Endothelial cell of umbilical vein (primary cell): ENCODE measurements around the gene NATD1. TPM values are rescaled to one million over a fixed set of nuclear protein-coding genes. Genes with fewer than 3 reads are reported as not detected.

Experiments used
- BruUV-seq: library from RNA; stranded (reverse); fragments of 400-500 nt; replicated peaks from 2 replicates; lab custom pipeline; 2021; lab: Mats Ljungman, UMichigan
- CTCF ChIA-PET: fragments of 300-600, 350-600 bp; sonication (Branson Sonifier 250); formaldehyde crosslinking; loops from one replicate; lab custom pipeline; 2021; ENCODE audit warnings: antibody characterized with exemption, inconsistent platforms; lab: Charles Lee
- POLR2A ChIA-PET: fragments of 300-600, 350-600 bp; sonication (Branson Sonifier 250); formaldehyde crosslinking; loops from one replicate; lab custom pipeline; 2021; ENCODE audit warnings: antibody characterized with exemption, inconsistent platforms; lab: Charles Lee
- DNase-seq: peaks from one replicate; pipeline ENCODE4 v3.0.0-alpha.2; 2011; ENCODE audit warnings: low read depth, low spot score
- FAIRE-seq: peaks from 2 replicates; lab custom pipeline; 2011; peaks lifted over from hg19 to GRCh38; lab: Jason Lieb, UNC
- H2AFZ ChIP-seq: 2 replicates; pipeline ENCODE4 v1.6.0; 2012; ENCODE audit warnings: low read depth, low read length, control low read depth, inconsistent platforms
- H3K27ac ChIP-seq: 2 replicates; pipeline ENCODE4 v1.5.1; 2011; ENCODE audit warnings: low read depth, mild to moderate bottlenecking, control low read depth, low read length, moderate library complexity; ENCODE audit not compliant: insufficient read depth
- H3K27me3 ChIP-seq, 2 experiments: 2 replicates each; pipeline versions ENCODE4 v1.6.0 to v1.6.1; 2011; ENCODE audit warnings: low read length in 2 of 2, mixed read lengths in 1 of 2; ENCODE audit not compliant: control insufficient read depth in 2 of 2, insufficient read depth in 2 of 2
- H3K36me3 ChIP-seq, 2 experiments: 2 replicates in 1 of 2; 3 replicates in 1 of 2; pipeline ENCODE4 v1.5.1; 2011; ENCODE audit warnings: low read length in 2 of 2, mild to moderate bottlenecking in 1 of 2, moderate library complexity in 1 of 2; ENCODE audit not compliant: control insufficient read depth in 2 of 2, insufficient read depth in 2 of 2; ENCODE audit errors: extremely low read depth in 1 of 2
- H3K4me1 ChIP-seq: 3 replicates; pipeline ENCODE4 v1.5.1; 2011; ENCODE audit warnings: mild to moderate bottlenecking, low read length; ENCODE audit not compliant: control insufficient read depth, insufficient read depth; ENCODE audit errors: extremely low read depth
- H3K4me2 ChIP-seq: 2 replicates; pipeline ENCODE4 v1.6.1; 2011; ENCODE audit warnings: low read length, control low read depth, mixed read lengths; ENCODE audit not compliant: insufficient read depth
- H3K4me3 ChIP-seq, 3 experiments: fragments of 200-600 bp in 1 of 3; sonication (generic), shearing (Covaris generic) in 1 of 3; replicated peaks in 1 of 3; 2 replicates each; pipeline ENCODE4 v1.5.1; 2011 to 2016; ENCODE audit warnings: control low read depth in 3 of 3, low read length in 3 of 3, mild to moderate bottlenecking in 2 of 3, inconsistent platforms in 1 of 3, low read depth in 1 of 3, moderate library complexity in 1 of 3; ENCODE audit not compliant: insufficient read depth in 1 of 3
- H3K79me2 ChIP-seq: 2 replicates; pipeline ENCODE4 v1.6.0; 2012; ENCODE audit warnings: low read length, inconsistent platforms; ENCODE audit not compliant: control insufficient read depth, insufficient read depth
- H3K9ac ChIP-seq: replicated peaks from 2 replicates; pipeline ENCODE3; 2011; ENCODE audit warnings: low read length, control low read depth; ENCODE audit not compliant: insufficient read depth; ENCODE audit errors: extremely low read depth
- H3K9me1 ChIP-seq: replicated peaks from 3 replicates; pipeline ENCODE4 v1.6.0; 2011; ENCODE audit warnings: mild to moderate bottlenecking, low read length; ENCODE audit not compliant: control insufficient read depth, insufficient read depth; ENCODE audit errors: extremely low read depth
- H3K9me3 ChIP-seq: replicated peaks from 2 replicates; pipeline ENCODE4 v1.5.1; 2012; ENCODE audit warnings: low read length, inconsistent platforms; ENCODE audit not compliant: control insufficient read depth, insufficient read depth
- H4K20me1 ChIP-seq: replicated peaks from 2 replicates; pipeline ENCODE3; 2011; ENCODE audit warnings: mild to moderate bottlenecking, low read length; ENCODE audit not compliant: control insufficient read depth, insufficient read depth; ENCODE audit errors: extremely low read depth
- CTCF ChIP-seq, 2 donors: IDR thresholded peaks; 1 replicate in 1 of 2; 2 replicates in 1 of 2; pipeline ENCODE4 v1.5.1; 2011; ENCODE audit warnings: low read length in 2 of 2, mild to moderate bottlenecking in 2 of 2, moderate library complexity in 2 of 2, control low read depth in 1 of 2, inconsistent platforms in 1 of 2, low read depth in 1 of 2; ENCODE audit not compliant: insufficient read depth in 1 of 2; ENCODE audit errors: extremely low read depth in 1 of 2
- EZH2 ChIP-seq: IDR thresholded peaks from 2 replicates; pipeline ENCODE4 v1.6.1; 2012; ENCODE audit warnings: borderline replicate concordance, low read depth, mild to moderate bottlenecking, moderate library complexity, low read length, inconsistent platforms; ENCODE audit not compliant: severe bottlenecking
- FOS ChIP-seq: IDR thresholded peaks from 2 replicates; pipeline ENCODE4 v1.6.1; 2011; ENCODE audit warnings: mild to moderate bottlenecking, low read length, moderate library complexity, borderline replicate concordance; ENCODE audit not compliant: insufficient read depth
- GATA2 ChIP-seq: IDR thresholded peaks from 2 replicates; pipeline ENCODE4 v1.7.0; 2011; ENCODE audit warnings: low read depth, mild to moderate bottlenecking, moderate library complexity, mixed read lengths, low read length; ENCODE audit not compliant: insufficient read length, insufficient read depth
- JUN ChIP-seq: IDR thresholded peaks from 2 replicates; pipeline ENCODE4 v1.6.1; 2011; ENCODE audit warnings: borderline replicate concordance, low read depth; ENCODE audit not compliant: insufficient read length, insufficient read depth
- MAX ChIP-seq: IDR thresholded peaks from 2 replicates; pipeline ENCODE4 v1.6.1; 2011; ENCODE audit not compliant: insufficient read depth, insufficient read length
- MYC ChIP-seq: IDR thresholded peaks from one replicate; pipeline ENCODE4 v1.6.1; 2011; ENCODE audit warnings: mild to moderate bottlenecking, low read depth, low read length
- POLR2A ChIP-seq: IDR thresholded peaks from 2 replicates; pipeline ENCODE4 v1.6.1; 2012; ENCODE audit warnings: low read depth, mild to moderate bottlenecking, control low read depth, low read length
- POLR2AphosphoS5 ChIP-seq: IDR thresholded peaks from 2 replicates; pipeline ENCODE4 v1.6.1; 2012; ENCODE audit warnings: low read depth, mild to moderate bottlenecking, control low read depth, low read length, moderate library complexity; ENCODE audit not compliant: insufficient read depth
- dilution Hi-C: fragments of 300-500 bp; cut with MboI; formaldehyde crosslinking; loops from one replicate; pipeline ENCODE4 v1.15.0; 2019; ENCODE audit warnings: low sequenced_read_pairs; ENCODE audit not compliant: extremely low pct_ligation_motif_present
- intact Hi-C: fragments of 100-400 bp; cut with micrococcal nuclease; formaldehyde crosslinking; loops from one replicate; pipeline ENCODE4 v1.10.0; 2022
- polyA plus RNA-seq, 4 experiments: library from polyadenylated mRNA; depleted of rRNA in 3 of 4; stranded (reverse) in 3 of 4; unstranded in 1 of 4; fragments of >200 nt; gene quantifications; 2 replicates each; pipeline versions ENCODE4 v1.2.1 to v1.2.3, GENCODE V29; 2011 to 2012; ENCODE audit warnings: missing spikeins in 1 of 4
- total RNA-seq: library from RNA; stranded (reverse); gene quantifications from 2 replicates; pipeline ENCODE4 v1.2.3, GENCODE V29; 2021

The NATD1 gene
- total and polyA plus RNA-seq, 2 donors (not counting 3 experiments of a cell fraction or from before 2014, with no cell fraction given), result 7.0 to 7.2 TPM

- FAIRE-seq, result no peak
Measured at GRCh38 chr17:21246698-21247097, 6.5 kb downstream of the NATD1 start.

More at GRCh38 chr17:21246698-21247097, 6.5 kb downstream of the NATD1 start:
- dilution Hi-C loops, result no loop called here
- Histone ChIP-seq H3K9me1 (no peaks in the 10 kb centered on the region), H3K36me3 (peaks cover 0 to 3% of the 10 kb centered on the region in 2 experiments), H3K27ac (no peak overlapping the region), H3K4me1 (no peaks in the 10 kb centered on the region), H3K9me3 (no peaks in the 10 kb centered on the region), H3K4me3 (no peak overlapping the region), H3K4me2 (no peak overlapping the region), H3K9ac (no peak overlapping the region), H3K27me3 (no peaks in the 10 kb centered on the region), H4K20me1 (no peaks in the 10 kb centered on the region), H3K79me2 (no peaks in the 10 kb centered on the region), H2AFZ (no peak overlapping the region)
- BruUV-seq, result no TSS peak
- no peak for DNase-seq
- POLR2A ChIA-PET, result interaction anchor here (0.7 kb wide), 1 partner anchor 13 kb away, joined by 3 read pairs; no protein-coding TSS in a partner anchor
- intact Hi-C loops, result no loop called here
- TF ChIP-seq FOS (no peak), CTCF (IDR thresholded peaks at IDR 0.05; ENCODE audit: extremely low read depth in 1 of 2, insufficient read depth in 1 of 2, low read depth in 1 of 2, low read length in 2 of 2) (no peak), MAX (no peak), JUN (no peak), POLR2A (no peak), MYC (no peak), EZH2 (no peak), GATA2 (no peak), POLR2AphosphoS5 (no peak)
- CTCF ChIA-PET, result interaction anchor here (2.1 kb wide), 1 partner anchor 117 kb away, joined by 6 read pairs; no protein-coding TSS in a partner anchor
